Measurements from ENCODE around the gene ASPSCR1.

DNA sequence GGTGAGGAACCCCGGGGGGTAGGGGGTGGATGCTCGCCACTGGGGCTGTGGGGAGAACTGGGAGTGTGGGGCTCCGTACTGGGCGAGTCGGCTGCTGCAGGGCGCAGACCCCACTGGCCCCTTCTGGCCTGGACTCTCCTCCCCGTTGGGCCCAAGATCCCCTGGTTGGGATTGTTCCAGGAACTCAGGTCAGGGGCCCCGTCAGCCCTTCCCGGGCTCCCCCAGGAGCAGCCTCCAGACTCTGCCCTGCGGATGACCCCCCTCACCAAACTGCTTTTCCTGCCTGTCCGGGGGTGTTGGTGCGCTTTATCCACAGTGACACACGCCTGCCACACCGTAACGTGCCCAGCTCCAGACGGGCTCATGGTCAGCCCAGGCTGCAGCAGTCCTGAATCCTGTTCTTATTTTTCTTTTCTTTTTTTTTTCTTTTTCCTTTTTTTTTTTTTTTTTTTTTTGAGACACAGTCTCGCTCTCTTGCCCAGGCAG lies 24.2 kb downstream of the ASPSCR1 start:
- TF ChIP-seq, protein P1, sequence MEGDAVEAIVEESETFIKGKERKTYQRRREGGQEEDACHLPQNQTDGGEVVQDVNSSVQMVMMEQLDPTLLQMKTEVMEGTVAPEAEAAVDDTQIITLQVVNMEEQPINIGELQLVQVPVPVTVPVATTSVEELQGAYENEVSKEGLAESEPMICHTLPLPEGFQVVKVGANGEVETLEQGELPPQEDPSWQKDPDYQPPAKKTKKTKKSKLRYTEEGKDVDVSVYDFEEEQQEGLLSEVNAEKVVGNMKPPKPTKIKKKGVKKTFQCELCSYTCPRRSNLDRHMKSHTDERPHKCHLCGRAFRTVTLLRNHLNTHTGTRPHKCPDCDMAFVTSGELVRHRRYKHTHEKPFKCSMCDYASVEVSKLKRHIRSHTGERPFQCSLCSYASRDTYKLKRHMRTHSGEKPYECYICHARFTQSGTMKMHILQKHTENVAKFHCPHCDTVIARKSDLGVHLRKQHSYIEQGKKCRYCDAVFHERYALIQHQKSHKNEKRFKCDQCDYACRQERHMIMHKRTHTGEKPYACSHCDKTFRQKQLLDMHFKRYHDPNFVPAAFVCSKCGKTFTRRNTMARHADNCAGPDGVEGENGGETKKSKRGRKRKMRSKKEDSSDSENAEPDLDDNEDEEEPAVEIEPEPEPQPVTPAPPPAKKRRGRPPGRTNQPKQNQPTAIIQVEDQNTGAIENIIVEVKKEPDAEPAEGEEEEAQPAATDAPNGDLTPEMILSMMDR (IDR thresholded peaks at IDR 0.05), result no peak
- no peak for TF ChIP-seq POLR2A (IDR thresholded peaks at IDR 0.05)

Data from esophagus squamous epithelium (tissue), 4 donors.